ENCODE results near the gene ST3GAL4. TPM values are rescaled to one million over a fixed set of nuclear protein-coding genes. Genes with fewer than 3 reads are reported as not detected.

ST3GAL4 gene
- total and polyA plus RNA-seq, 8 donors, result 9.9 to 31.0 (median 15.7) TPM; not detected in 1

DNA sequence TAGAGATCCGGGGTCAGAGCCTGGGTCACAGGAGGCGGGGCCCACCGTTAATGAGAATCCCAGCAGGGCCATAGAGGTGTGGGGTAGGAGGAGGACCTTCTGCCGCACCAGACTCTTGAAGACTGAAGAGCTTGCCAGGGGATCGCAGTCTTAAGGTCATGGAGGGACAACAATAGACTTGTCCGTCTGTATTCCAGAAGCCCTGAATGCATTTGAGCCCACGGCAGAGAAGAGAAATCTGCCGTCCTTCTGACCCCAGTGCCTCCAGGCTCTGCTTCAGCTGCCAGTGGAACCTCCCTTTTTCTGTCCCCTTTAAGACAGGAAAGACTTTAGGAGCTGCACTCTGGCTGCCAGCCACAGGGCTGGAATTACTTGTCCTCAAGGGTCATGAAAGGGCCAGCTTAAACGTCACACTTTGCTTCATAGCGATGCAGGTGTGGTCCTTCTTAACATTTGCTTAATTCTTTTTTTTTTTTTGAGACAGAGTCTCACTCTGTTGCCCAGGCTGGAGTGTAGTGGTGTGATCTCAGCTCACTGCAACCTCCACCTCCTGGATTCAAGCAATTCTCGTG, 15.5 kb upstream of the ST3GAL4 start:
- no peak overlapping the region for H3K4me3 ChIP-seq
- peak; percentile 66 to 69 for DNase-seq
- H3K27me3 ChIP-seq, result no peaks in the 10 kb centered on the region
- no peaks in the 10 kb centered on the region for H3K9me3 ChIP-seq
- H3K4me1 ChIP-seq, result peaks cover 14 to 53% (median 19%) of the 10 kb centered on the region in 4 donors
- TF ChIP-seq POLR2AphosphoS5 (IDR thresholded peaks at IDR 0.05) (peak in 1 of 3 donors; percentile 37), POLR2A (IDR thresholded peaks at IDR 0.05) (no peak)
- H3K27ac ChIP-seq, result peak overlapping the region in 4 of 5 donors; percentile 10 to 48 (median 33)
- intact Hi-C loops (cut with DNase I; ENCODE audit: low total_unique reads), result no loop called here
- 41 to 62% (median 49%) methylated on average over 11 of the region's 11 CpGs for WGBS, 5 donors
- H3K36me3 ChIP-seq, result peaks cover 13 to 78% (median 64%) of the 10 kb centered on the region in 4 donors

DNA sequence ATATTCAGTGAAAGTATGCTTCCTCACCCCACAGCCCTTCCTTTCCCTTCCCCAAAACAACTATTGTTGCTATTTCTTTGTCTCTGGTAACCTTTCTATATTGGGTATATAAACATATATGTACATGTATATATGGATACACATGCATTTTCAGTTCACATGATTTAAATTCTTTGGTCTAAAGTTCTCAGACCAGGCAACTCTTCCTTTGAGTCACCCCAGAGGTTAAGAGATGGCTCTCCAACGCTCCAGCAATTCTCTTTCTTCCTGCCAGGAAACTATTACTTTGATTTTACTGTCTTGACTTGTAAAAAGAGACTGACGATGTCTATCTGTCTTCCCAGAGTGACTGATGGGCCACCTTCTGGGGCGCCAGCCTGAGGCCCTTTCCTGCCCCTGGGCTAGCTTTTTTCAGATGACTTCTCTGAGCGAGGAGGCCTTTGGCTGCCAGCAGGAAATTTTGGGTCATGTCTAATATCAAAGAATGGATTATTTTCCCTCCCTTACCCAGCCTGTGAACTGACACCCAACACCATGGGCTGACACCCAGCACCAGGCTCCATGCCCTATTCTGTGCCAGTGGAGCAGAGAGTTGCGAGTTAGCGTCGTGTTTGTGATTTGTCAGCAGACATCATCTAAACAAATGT, 14.4 kb upstream of the ST3GAL4 start:
- peak overlapping the region in 2 of 5 donors; percentile 40 to 48 for H3K27ac ChIP-seq
- H3K36me3 ChIP-seq, result peaks cover 13 to 81% (median 67%) of the 10 kb centered on the region in 4 donors
- intact Hi-C loops (cut with DNase I; ENCODE audit: low total_unique reads), result no loop called here
- 80 to 91% (median 87%) methylated on average over 7 of the region's 7 CpGs for WGBS, 5 donors
- no peak for TF ChIP-seq EP300 (IDR thresholded peaks at IDR 0.05)
- TF ChIP-seq POLR2AphosphoS5 (IDR thresholded peaks at IDR 0.05), result no peak
- no peak for TF ChIP-seq POLR2A (IDR thresholded peaks at IDR 0.05)
- TF ChIP-seq, protein P1, sequence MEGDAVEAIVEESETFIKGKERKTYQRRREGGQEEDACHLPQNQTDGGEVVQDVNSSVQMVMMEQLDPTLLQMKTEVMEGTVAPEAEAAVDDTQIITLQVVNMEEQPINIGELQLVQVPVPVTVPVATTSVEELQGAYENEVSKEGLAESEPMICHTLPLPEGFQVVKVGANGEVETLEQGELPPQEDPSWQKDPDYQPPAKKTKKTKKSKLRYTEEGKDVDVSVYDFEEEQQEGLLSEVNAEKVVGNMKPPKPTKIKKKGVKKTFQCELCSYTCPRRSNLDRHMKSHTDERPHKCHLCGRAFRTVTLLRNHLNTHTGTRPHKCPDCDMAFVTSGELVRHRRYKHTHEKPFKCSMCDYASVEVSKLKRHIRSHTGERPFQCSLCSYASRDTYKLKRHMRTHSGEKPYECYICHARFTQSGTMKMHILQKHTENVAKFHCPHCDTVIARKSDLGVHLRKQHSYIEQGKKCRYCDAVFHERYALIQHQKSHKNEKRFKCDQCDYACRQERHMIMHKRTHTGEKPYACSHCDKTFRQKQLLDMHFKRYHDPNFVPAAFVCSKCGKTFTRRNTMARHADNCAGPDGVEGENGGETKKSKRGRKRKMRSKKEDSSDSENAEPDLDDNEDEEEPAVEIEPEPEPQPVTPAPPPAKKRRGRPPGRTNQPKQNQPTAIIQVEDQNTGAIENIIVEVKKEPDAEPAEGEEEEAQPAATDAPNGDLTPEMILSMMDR (IDR thresholded peaks at IDR 0.05), result no peak
- H3K4me1 ChIP-seq, result peaks cover 16 to 62% (median 22%) of the 10 kb centered on the region in 4 donors
- no peaks in the 10 kb centered on the region for H3K27me3 ChIP-seq
- no peaks in the 10 kb centered on the region for H3K9me3 ChIP-seq
- H3K4me3 ChIP-seq, result no peak overlapping the region
- DNase-seq, result no peak

DNA sequence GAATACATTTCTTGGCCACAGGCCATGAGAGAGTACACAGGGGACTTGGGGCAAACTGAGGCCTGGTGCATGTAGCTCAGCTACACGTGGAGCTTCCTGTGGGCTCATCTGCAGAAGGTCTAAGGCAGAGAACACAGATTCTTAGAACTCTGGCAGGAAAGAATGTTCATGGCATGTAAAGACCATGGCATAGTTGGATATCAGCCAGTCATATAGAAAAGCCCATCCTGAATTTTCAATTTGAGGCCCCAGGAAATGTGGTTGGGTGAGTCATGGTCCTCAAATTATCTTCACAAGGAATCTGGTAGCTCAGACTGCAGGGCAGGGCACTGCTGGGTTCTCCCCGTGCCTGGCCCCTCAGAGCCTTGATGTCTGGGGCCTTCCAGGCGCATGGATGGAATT, 13.7 kb upstream of the ST3GAL4 start:
- peaks cover 13 to 81% (median 67%) of the 10 kb centered on the region in 4 donors for H3K36me3 ChIP-seq
- WGBS, 5 donors, result 64 to 90% (median 80%) methylated on average over 3 of the region's 3 CpGs

DNA sequence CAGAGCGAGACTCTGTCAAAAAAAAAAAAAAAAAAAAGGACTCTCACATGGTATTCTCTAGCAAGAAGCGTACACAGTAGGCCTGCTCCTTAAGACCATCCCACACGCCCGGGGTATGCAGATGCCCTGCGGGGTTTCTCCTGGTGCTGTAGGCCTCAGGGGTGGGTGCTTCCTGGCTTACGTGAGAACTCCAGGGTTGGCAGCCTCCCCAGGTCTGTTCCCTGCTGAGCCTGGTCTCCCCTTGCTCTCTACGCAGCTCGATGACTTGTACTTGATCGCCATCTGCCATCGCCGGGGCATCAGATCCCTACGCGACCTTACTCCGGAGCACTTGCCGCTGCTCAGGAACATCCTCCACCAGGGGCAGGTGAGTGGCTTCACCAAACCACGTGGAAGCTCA, 12.4 kb upstream of the ST3GAL4 start:
- intact Hi-C loops (cut with DNase I; ENCODE audit: low total_unique reads), result no loop called here
- peaks cover 20 to 69% (median 30%) of the 10 kb centered on the region in 4 donors for H3K4me1 ChIP-seq
- no peaks in the 10 kb centered on the region for H3K9me3 ChIP-seq
- H3K4me3 ChIP-seq, result no peak overlapping the region
- TF ChIP-seq EP300 (IDR thresholded peaks at IDR 0.05) (no peak), POLR2AphosphoS5 (IDR thresholded peaks at IDR 0.05) (no peak), POLR2A (IDR thresholded peaks at IDR 0.05) (no peak)
- TF ChIP-seq, protein P1 (IDR thresholded peaks at IDR 0.05), result no peak
- DNase-seq, result no peak
- no peak overlapping the region for H3K27ac ChIP-seq
- 94 to 98% (median 96%) methylated on average over 15 to 16 of the region's 16 CpGs for WGBS, 5 donors
- H3K27me3 ChIP-seq, result no peaks in the 10 kb centered on the region
- H3K36me3 ChIP-seq, result peaks cover 13 to 75% (median 69%) of the 10 kb centered on the region in 4 donors

More for the DNA sequence above, 13.7 kb upstream of the ST3GAL4 start:
- H3K27me3 ChIP-seq, result no peaks in the 10 kb centered on the region
- DNase-seq, result no peak
- H3K27ac ChIP-seq, result peak overlapping the region in 1 of 5 donors; percentile 5
- H3K4me3 ChIP-seq, result no peak overlapping the region
- intact Hi-C loops (cut with DNase I; ENCODE audit: low total_unique reads), result no loop called here
- peaks cover 23 to 62% (median 25%) of the 10 kb centered on the region in 4 donors for H3K4me1 ChIP-seq
- TF ChIP-seq POLR2A (IDR thresholded peaks at IDR 0.05), result no peak
- TF ChIP-seq EP300 (IDR thresholded peaks at IDR 0.05), result no peak
- no peak for TF ChIP-seq POLR2AphosphoS5 (IDR thresholded peaks at IDR 0.05)
- TF ChIP-seq, protein P1 (IDR thresholded peaks at IDR 0.05), result no peak
- H3K9me3 ChIP-seq, result no peaks in the 10 kb centered on the region
